ENCODE data around the gene HAPSTR1.
A peak's percentile ranks its signal among the peaks of the same experiment; 100 is the strongest.

The HAPSTR1 gene

GRCh38 chr16:9049241-9049640 lies 42.2 kb upstream of the HAPSTR1 start:
- TF ChIP-seq CTCF (IDR thresholded peaks at IDR 0.05; ENCODE audit: extremely low read depth, missing control alignments): no peak
- DNase-seq (ENCODE audit: low spot score): no peak

- no peak for TF ChIP-seq CTCF (IDR thresholded peaks at IDR 0.05; ENCODE audit: extremely low read depth, missing control alignments)
- DNase-seq (ENCODE audit: low spot score): no peak
Measured at GRCh38 chr16:9050102-9050830, 41.2 kb upstream of the HAPSTR1 start.

- DNase-seq (ENCODE audit: low spot score): peak; percentile 31
- no peak for TF ChIP-seq CTCF (IDR thresholded peaks at IDR 0.05; ENCODE audit: extremely low read depth, missing control alignments)
Measured at GRCh38 chr16:9053006-9053601, 38.3 kb upstream of the HAPSTR1 start.

- DNase-seq (ENCODE audit: low spot score): no peak
- TF ChIP-seq CTCF (IDR thresholded peaks at IDR 0.05; ENCODE audit: extremely low read depth, missing control alignments): no peak
Measured at GRCh38 chr16:9054460-9054859, 37.0 kb upstream of the HAPSTR1 start.

- DNase-seq (ENCODE audit: low spot score): no peak
- TF ChIP-seq CTCF (IDR thresholded peaks at IDR 0.05; ENCODE audit: extremely low read depth, missing control alignments): no peak
Measured at GRCh38 chr16:9055115-9055514, 36.3 kb upstream of the HAPSTR1 start.

- DNase-seq (ENCODE audit: low spot score): no peak
- TF ChIP-seq CTCF (IDR thresholded peaks at IDR 0.05; ENCODE audit: extremely low read depth, missing control alignments): no peak
Measured at GRCh38 chr16:9055661-9056060, 35.8 kb upstream of the HAPSTR1 start.

- TF ChIP-seq CTCF (IDR thresholded peaks at IDR 0.05; ENCODE audit: extremely low read depth, missing control alignments): no peak
Measured at GRCh38 chr16:9056061-9056460, 35.4 kb upstream of the HAPSTR1 start.

More at GRCh38 chr16:9056061-9056460, 35.4 kb upstream of the HAPSTR1 start:
- no peak for DNase-seq (ENCODE audit: low spot score)
